Measurements from ENCODE around the gene OSBP2.

GRCh38 chr22:30865656-30866055, 171.0 kb downstream of the OSBP2 start:
- TF ChIP-seq CTCF (IDR thresholded peaks at IDR 0.05) (no peak), POLR2A (IDR thresholded peaks at IDR 0.05) (no peak)

All from testis (tissue), 2 donors.